Measurements from ENCODE around the gene XRCC5. TPM values are rescaled to one million over a fixed set of nuclear protein-coding genes. Genes with fewer than 3 reads are reported as not detected.

Gene XRCC5
- total RNA-seq: 233 and 251 TPM in 2 replicates

GRCh38 chr2:216108967-216109921, at the start of gene XRCC5:
Gene XRCC5 (plus strand): TSS chr2:216109348. CDS start chr2:216109437, 89 bp downstream.

GRCh38 chr2:216081487-216082116, 27.5 kb upstream of the XRCC5 start, which contains the start of the genes PECR and TMEM169:
Gene PECR (minus strand): TSS chr2:216081809. CDS start chr2:216081741, 68 bp downstream.
Gene TMEM169 (plus strand): TSS chr2:216081919. CDS start chr2:216095964, 14,045 bp downstream.

Other genes with a start within 250 kb of the XRCC5 start
- gene MREG, start 95.8 kb upstream of the XRCC5 start, total RNA-seq: 1.3 and 2.0 TPM in 2 replicates
- 7.0 and 9.9 TPM in 2 replicates for gene PECR, start 27.5 kb upstream of the XRCC5 start, total RNA-seq
- 0.45 and 1.0 TPM in 2 replicates for gene TMEM169, start 27.4 kb upstream of the XRCC5 start, total RNA-seq